HepG2 (cell line): ENCODE data around the gene ZNF674. TPM values are rescaled to one million over a fixed set of nuclear protein-coding genes. Genes with fewer than 3 reads are reported as not detected.
A peak's percentile ranks its signal among the peaks of the same experiment; 100 is the strongest.

ENCODE experiments used
- ATAC-seq: fragments of 200-7000 bp; cut with Tn5 transposase; 3 replicates; pipeline ENCODE4 v1.9.1; 2020; ENCODE audit warnings: mild to moderate bottlenecking, moderate library complexity
- Bru-seq: library from RNA; stranded (reverse); fragments of 400-500 nt; gene quantifications from one replicate; lab custom pipeline; 2021; lab: Mats Ljungman, UMichigan
- BruChase-seq, 2 experiments: library from RNA; stranded (reverse); fragments of 400-500 nt; gene quantifications; one replicate each; lab custom pipeline; 2021; lab: Mats Ljungman, UMichigan
- BruUV-seq: library from RNA; stranded (reverse); fragments of 400-500 nt; replicated peaks from 2 replicates; lab custom pipeline; 2021; lab: Mats Ljungman, UMichigan
- CTCF ChIA-PET: fragments of 300-600 bp; formaldehyde crosslinking; extraction: SDS; loops from one replicate; lab custom pipeline; 2021; ENCODE audit warnings: low total read pairs, inconsistent platforms, low intra/inter-chr PET ratio; lab: Yijun Ruan, JAX
- POLR2A ChIA-PET: fragments of 350-600 bp; sonication (Branson Sonifier 250); formaldehyde crosslinking; loops from one replicate; lab custom pipeline; 2020; ENCODE audit warnings: antibody characterized with exemption, inconsistent platforms; lab: Yijun Ruan, JAX
- DNase-seq: peaks from one replicate; pipeline ENCODE4 v3.0.0-alpha.2; 2015; ENCODE audit warnings: low spot score
- FAIRE-seq: peaks from 3 replicates; lab custom pipeline; 2011; peaks lifted over from hg19 to GRCh38; lab: Jason Lieb, UNC
- H2AFZ ChIP-seq: one replicate; pipeline ENCODE4 v1.6.1; 2011; ENCODE audit warnings: low read length, inconsistent platforms
- H3K27ac ChIP-seq: fragments of 300-600 bp; 3 replicates; pipeline ENCODE4 v1.8.0; 2011; ENCODE audit warnings: mixed run types, mild to moderate bottlenecking, mixed read lengths, low read length, inconsistent platforms; ENCODE audit not compliant: insufficient read depth; ENCODE audit errors: extremely low read length
- H3K27me3 ChIP-seq, 2 experiments: fragments of 200-600 bp in 1 of 2; 2 replicates in 1 of 2; 3 replicates in 1 of 2; pipeline versions ENCODE4 v1.6.0 to v1.8.0; 2011; ENCODE audit warnings: low read length in 2 of 2, mild to moderate bottlenecking in 2 of 2, moderate library complexity in 2 of 2, inconsistent platforms in 1 of 2; ENCODE audit not compliant: insufficient read depth in 2 of 2, control insufficient read depth in 1 of 2
- H3K36me3 ChIP-seq, 2 experiments: fragments of 200-600 bp in 1 of 2; replicated peaks in 1 of 2; 2 replicates in 1 of 2; 3 replicates in 1 of 2; pipeline versions ENCODE4 v1.5.1 to v1.8.0; 2011; ENCODE audit warnings: low read length in 2 of 2, inconsistent platforms in 1 of 2; ENCODE audit not compliant: insufficient read depth in 2 of 2, control insufficient read depth in 1 of 2
- H3K4me1 ChIP-seq: 2 replicates; pipeline ENCODE4 v1.5.1; 2012; ENCODE audit warnings: low read length, inconsistent platforms; ENCODE audit not compliant: insufficient read depth
- H3K4me2 ChIP-seq: 2 replicates; pipeline ENCODE4 v1.6.0; 2011; ENCODE audit warnings: low read depth, low read length, inconsistent platforms
- H3K4me3 ChIP-seq, 3 experiments: fragments of 200-600 bp in 1 of 3; sonication (generic), shearing (Covaris generic) in 1 of 3; replicated peaks in 1 of 3; 2 replicates each; pipeline ENCODE4 v1.5.1; 2011 to 2016; ENCODE audit warnings: low read length in 3 of 3, inconsistent platforms in 2 of 3, low read depth in 2 of 3, mild to moderate bottlenecking in 2 of 3, control low read depth in 1 of 3, mixed read lengths in 1 of 3; ENCODE audit not compliant: insufficient read depth in 1 of 3
- H3K79me2 ChIP-seq: one replicate; pipeline ENCODE4 v1.6.1; 2011; ENCODE audit warnings: low read length, inconsistent platforms; ENCODE audit not compliant: insufficient read depth
- H3K9ac ChIP-seq: 2 replicates; pipeline ENCODE4 v1.6.0; 2011; ENCODE audit warnings: mild to moderate bottlenecking, low read depth, low read length, inconsistent platforms; ENCODE audit not compliant: insufficient read depth
- H3K9me3 ChIP-seq: 2 replicates; pipeline ENCODE4 v1.5.1; 2012; ENCODE audit warnings: mild to moderate bottlenecking, low read length
- H4K20me1 ChIP-seq: 2 replicates; pipeline ENCODE4 v1.6.0; 2011; ENCODE audit warnings: inconsistent platforms, mild to moderate bottlenecking, low read length, moderate library complexity; ENCODE audit not compliant: insufficient read depth
- ATM ChIP-seq: fragments of 450-650 bp; IDR thresholded peaks from 2 replicates; pipeline ENCODE4 v1.7.1; 2017; ENCODE audit warnings: mild to moderate bottlenecking, borderline replicate concordance
- EP300 ChIP-seq, 3 experiments: sonication (generic) in 1 of 3; formaldehyde crosslinking in 1 of 3; IDR thresholded peaks; 2 replicates each; pipeline versions ENCODE4 v1.5.1 to v1.6.1; 2011 to 2020; ENCODE audit warnings: low read depth in 2 of 3, low read length in 2 of 3, borderline replicate concordance in 1 of 3, improper control_type of control experiment in 1 of 3, mild to moderate bottlenecking in 1 of 3, missing genetic modification reagents in 1 of 3, moderate library complexity in 1 of 3
- MAZ ChIP-seq, 2 experiments: sonication (generic) in 1 of 2; formaldehyde crosslinking in 1 of 2; IDR thresholded peaks; 2 replicates each; pipeline versions ENCODE4 v1.5.0 to v1.6.1; 2012 to 2020; ENCODE audit warnings: low read depth in 2 of 2, mild to moderate bottlenecking in 2 of 2, borderline replicate concordance in 1 of 2, improper control_type of control experiment in 1 of 2, low read length in 1 of 2, missing genetic modification reagents in 1 of 2, moderate library complexity in 1 of 2
- NR2F6 ChIP-seq, 2 experiments: IDR thresholded peaks; 2 replicates each; pipeline ENCODE4 v1.6.1; 2016; ENCODE audit warnings: antibody characterized with exemption in 1 of 2, mild to moderate bottlenecking in 1 of 2
- PHF20 ChIP-seq: sonication (generic); formaldehyde crosslinking; IDR thresholded peaks from 2 replicates; pipeline ENCODE4 v1.5.0; 2020; ENCODE audit warnings: mild to moderate bottlenecking, missing genetic modification reagents
- PHF8 ChIP-seq: sonication (generic); formaldehyde crosslinking; IDR thresholded peaks from 2 replicates; pipeline ENCODE4 v1.5.0; 2020; ENCODE audit warnings: missing genetic modification reagents
- RARA ChIP-seq: IDR thresholded peaks from 2 replicates; pipeline ENCODE4 v1.6.1; 2016; ENCODE audit warnings: missing genetic modification reagents, missing compliant biosample characterization
- ZFY ChIP-seq: sonication (generic); formaldehyde crosslinking; IDR thresholded peaks from 2 replicates; pipeline ENCODE4 v1.4.0; 2020; ENCODE audit warnings: missing genetic modification reagents
- ZNF18 ChIP-seq: sonication (generic); formaldehyde crosslinking; IDR thresholded peaks from 2 replicates; pipeline ENCODE4 v1.8.0; 2022; ENCODE audit warnings: mild to moderate bottlenecking, missing genetic modification reagents; ENCODE audit not compliant: insufficient replicate concordance
- ZNF34 ChIP-seq: sonication (generic); formaldehyde crosslinking; IDR thresholded peaks from 2 replicates; pipeline ENCODE4 v1.4.0; 2020; ENCODE audit warnings: mild to moderate bottlenecking, missing genetic modification reagents, borderline replicate concordance
- ZNF556 ChIP-seq: sonication (generic); formaldehyde crosslinking; IDR thresholded peaks from 2 replicates; pipeline ENCODE4 v1.4.0; 2020; ENCODE audit warnings: mild to moderate bottlenecking, missing genetic modification reagents, borderline replicate concordance
- WGBS: methylation state at CpG from one replicate; pipeline ENCODE4 v1.1.6; 2017; ENCODE audit warnings: low lambda C conversion rate; 5-methylcytosine and 5-hydroxymethylcytosine counted together
- in situ Hi-C: cut with HindIII; loops from 2 replicates; pipeline ENCODE4 v1.10.0; 2017; ENCODE audit warnings: low pct_unique_long_range_greater_than_20kb; ENCODE audit not compliant: extremely low pct_ligation_motif_present
- intact Hi-C: fragments of 100-400 bp; cut with micrococcal nuclease; formaldehyde crosslinking; loops from one replicate; pipeline ENCODE4 v1.10.0; 2022; ENCODE audit not compliant: unreplicated experiment
- long read RNA-seq, 2 experiments: library from RNA in 1 of 2; library from polyadenylated mRNA in 1 of 2; stranded (forward) in 1 of 2; unstranded in 1 of 2; transcript quantifications; one replicate each; pipeline ENCODE4 v2.0.0, GENCODE V29; 2019 to 2022
- polyA minus RNA-seq, 3 experiments: library from RNA; depleted of rRNA, polyadenylated mRNA; stranded (reverse); fragments of >200 nt; gene quantifications; 2 replicates each; pipeline ENCODE4 v1.2.3, GENCODE V29; 2011; ENCODE audit warnings: low replicate concordance in 1 of 3
- polyA plus RNA-seq, 8 experiments: library from polyadenylated mRNA; depleted of rRNA in 3 of 8; stranded (reverse) in 7 of 8; unstranded in 1 of 8; fragments of >200 nt; fragmentation: Illumina TruSeq in 4 of 8; extraction: Trizol in 4 of 8; gene quantifications; 2 replicates each; pipeline versions ENCODE4 v1.2.1 to v1.2.3, GENCODE V29; 2011 to 2016; ENCODE audit warnings: low read depth in 4 of 8, missing spikeins in 1 of 8, mixed read lengths in 1 of 8; ENCODE audit not compliant: insufficient read depth in 1 of 8
- total RNA-seq, 5 experiments: library from RNA; depleted of rRNA; stranded (reverse); fragments of >200 nt; fragmentation: Illumina TruSeq; extraction: Trizol; gene quantifications; 2 replicates each; pipeline ENCODE4 v1.2.3, GENCODE V29; 2016; ENCODE audit warnings: low read depth in 1 of 5
- TF ChIP-seq, protein P1 (sequence below): sonication (generic); formaldehyde crosslinking; IDR thresholded peaks from 2 replicates; pipeline ENCODE4 v1.4.0; 2020; ENCODE audit warnings: missing genetic modification reagents

The ZNF674 gene
- total RNA-seq (2016; rRNA removed; fragmentation: Illumina TruSeq; extraction: Trizol) (3.5 and 4.2 TPM in 2 replicates), polyA plus RNA-seq (2011; rRNA removed) (2.9 and 4.0 TPM in 2 replicates), polyA minus RNA-seq (2011; rRNA and poly(A)+ RNA removed; ENCODE audit: low replicate concordance) (9.1 and 19.5 TPM in 2 replicates), Bru-seq, nascent RNA (percentile 46 among the genes with signal in this experiment), BruChase-seq, experiment 1, labeled RNA remaining after a 6-hour chase (percentile 48 among the genes with signal in this experiment), BruChase-seq, experiment 2, labeled RNA remaining after a 2-hour chase (percentile 51 among the genes with signal in this experiment)
- total RNA-seq (2016; cell fraction: cytosol; rRNA removed; fragmentation: Illumina TruSeq; extraction: Trizol; ENCODE audit: low read depth) = 0.35 and 1.0 TPM in 2 replicates
- total RNA-seq (2016; cell fraction: insoluble cytoplasmic fraction; rRNA removed; fragmentation: Illumina TruSeq; extraction: Trizol) = 2.6 and 4.7 TPM in 2 replicates
- total RNA-seq (2016; cell fraction: membrane; rRNA removed; fragmentation: Illumina TruSeq; extraction: Trizol) = 1.1 and 1.5 TPM in 2 replicates
- 2.3 and 4.8 TPM in 2 replicates for total RNA-seq (2016; cell fraction: nucleus; rRNA removed; fragmentation: Illumina TruSeq; extraction: Trizol)
- polyA plus RNA-seq (2011; cell fraction: cytosol; rRNA removed) = 1.3 and 2.6 TPM in 2 replicates
- 4.5 and 5.2 TPM in 2 replicates for polyA plus RNA-seq (2011; cell fraction: nucleus; rRNA removed)
- 1.7 and 2.4 TPM in 2 replicates for polyA plus RNA-seq (2012)
- 0.17 and 0.28 TPM in 2 replicates for polyA plus RNA-seq (2016; cell fraction: cytosol; fragmentation: Illumina TruSeq; extraction: Trizol; ENCODE audit: low read depth)
- polyA plus RNA-seq (2016; cell fraction: insoluble cytoplasmic fraction; fragmentation: Illumina TruSeq; extraction: Trizol; ENCODE audit: low read depth) = 2.6 and 3.3 TPM in 2 replicates
- 0.33 and 0.52 TPM in 2 replicates for polyA plus RNA-seq (2016; cell fraction: membrane; fragmentation: Illumina TruSeq; extraction: Trizol; ENCODE audit: low read depth)
- polyA plus RNA-seq (2016; cell fraction: nucleus; fragmentation: Illumina TruSeq; extraction: Trizol; ENCODE audit: insufficient read depth, low read depth) = 5.1 and 5.8 TPM in 2 replicates
- polyA minus RNA-seq (2011; cell fraction: cytosol; rRNA and poly(A)+ RNA removed) = 1.8 and 2.8 TPM in 2 replicates
- polyA minus RNA-seq (2011; cell fraction: nucleus; rRNA and poly(A)+ RNA removed) = 6.8 and 9.7 TPM in 2 replicates
- long read RNA-seq, experiment 1 = 0 reads
- long read RNA-seq, experiment 2, partial matches to known transcripts = 1 of 3 reads
- long read RNA-seq, experiment 2, other reads (novel, unspliced or antisense) = 1 of 3 reads

GRCh38 chrX:46545111-46546005 is at the start of gene ZNF674:
TSS of gene ZNF674 (minus strand) at chrX:46545421. CDS start at chrX:46542087, 3,334 bp downstream.
- peak; percentile 84 for DNase-seq
- CTCF ChIA-PET = no interaction called here
- FAIRE-seq = peak; percentile 63
- under 1% methylated on average over 17 of the region's 57 CpGs for WGBS
- POLR2A ChIA-PET = no interaction called here
- Histone ChIP-seq H2AFZ (no peak within 1 kb of the TSS), H3K4me1 (peaks cover 13% of the 10 kb centered on the region), H3K27ac (peak within 1 kb of the TSS; percentile 90), H3K79me2 (peaks cover 29% of the 10 kb centered on the region), H3K36me3 (no peaks in the 10 kb centered on the region), H3K27me3 (no peaks in the 10 kb centered on the region; a peak in 1 of 5 replicates), H3K4me3 (peak within 1 kb of the TSS; percentile 65 to 92 (median 87)), H3K9me3 (no peaks in the 10 kb centered on the region), H3K9ac (peak within 1 kb of the TSS; percentile 97), H3K4me2 (peak within 1 kb of the TSS; percentile 77), H4K20me1 (no peaks in the 10 kb centered on the region)
- intact Hi-C loops = no loop called here
- BruUV-seq = TSS peak; percentile 77
- ATAC-seq = peak; percentile 94
- in situ Hi-C loops = no loop called here
- TF ChIP-seq ZNF34 (CRISPR knock-in tag) = no peak
- TF ChIP-seq, protein P1, sequence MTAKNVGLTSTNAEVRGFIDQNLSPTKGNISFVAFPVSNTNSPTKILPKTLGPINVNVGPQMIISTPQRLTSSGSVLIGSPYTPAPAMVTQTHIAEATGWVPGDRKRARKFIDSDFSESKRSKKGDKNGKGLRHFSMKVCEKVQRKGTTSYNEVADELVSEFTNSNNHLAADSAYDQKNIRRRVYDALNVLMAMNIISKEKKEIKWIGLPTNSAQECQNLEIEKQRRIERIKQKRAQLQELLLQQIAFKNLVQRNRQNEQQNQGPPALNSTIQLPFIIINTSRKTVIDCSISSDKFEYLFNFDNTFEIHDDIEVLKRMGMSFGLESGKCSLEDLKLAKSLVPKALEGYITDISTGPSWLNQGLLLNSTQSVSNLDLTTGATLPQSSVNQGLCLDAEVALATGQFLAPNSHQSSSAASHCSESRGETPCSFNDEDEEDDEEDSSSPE = peak; percentile 11; the same call in 1 of the 2 replicates
- TF ChIP-seq ZNF18 (CRISPR knock-in tag) = peak; percentile 46
- no peak; a peak in 1 of 4 replicates for TF ChIP-seq EP300 (IDR thresholded peaks at IDR 0.05; ENCODE audit: low read depth in 2 of 2, low read length in 2 of 2)
- no peak for TF ChIP-seq EP300 (CRISPR knock-in tag; IDR thresholded peaks at IDR 0.05; ENCODE audit: borderline replicate concordance)
- TF ChIP-seq ATM = no peak
- peak; percentile 66 for TF ChIP-seq PHF20
- TF ChIP-seq RARA (CRISPR knock-in tag) = peak; percentile 42; the same call in 1 of the 2 replicates
- TF ChIP-seq ZFY = peak; percentile 80
- TF ChIP-seq PHF8 (CRISPR knock-in tag) = peak; percentile 86
- peak; percentile 59; the same call in 1 of the 2 replicates for TF ChIP-seq ZNF556 (CRISPR knock-in tag)
- no peak for TF ChIP-seq MAZ (IDR thresholded peaks at IDR 0.05; ENCODE audit: borderline replicate concordance, low read depth, low read length)
- no peak for TF ChIP-seq MAZ (CRISPR knock-in tag; IDR thresholded peaks at IDR 0.05; ENCODE audit: low read depth)
- peak; percentile 33; the same call in 1 of the 2 replicates for TF ChIP-seq NR2F6 (IDR thresholded peaks at IDR 0.05)
- peak; percentile 39; the same call in 1 of the 2 replicates for TF ChIP-seq NR2F6 (CRISPR knock-in tag; IDR thresholded peaks at IDR 0.05)
